IMR-90 (cell line): Measurements from ENCODE around the gene PIGP. TPM values are rescaled to one million over a fixed set of nuclear protein-coding genes. Genes with fewer than 3 reads are reported as not detected.

Experiments used
- ATAC-seq: fragments of 200-7000 bp; cut with Tn5 transposase; 2 replicates; pipeline ENCODE4 v1.9.1; 2020; ENCODE audit warnings: low read depth, mild to moderate bottlenecking, moderate library complexity
- BruUV-seq: library from RNA; stranded (reverse); fragments of 400-500 nt; replicated peaks from 2 replicates; lab custom pipeline; 2021; lab: Mats Ljungman, UMichigan
- CTCF ChIA-PET: fragments of 300-600 bp; formaldehyde crosslinking; extraction: SDS; loops from one replicate; lab custom pipeline; 2021; ENCODE audit warnings: antibody characterized with exemption; lab: Yijun Ruan, JAX
- POLR2A ChIA-PET: fragments of 300-600 bp; sonication (Branson Sonifier 250); formaldehyde crosslinking; loops from one replicate; lab custom pipeline; 2022; ENCODE audit warnings: antibody characterized with exemption; ENCODE audit not compliant: unreplicated experiment; lab: Charles Lee
- DNase-seq: peaks from one replicate; pipeline ENCODE4 v3.0.0; 2013
- H2AFZ ChIP-seq: replicated peaks from 2 replicates; pipeline ENCODE3; 2013; ENCODE audit warnings: low read length, mild to moderate bottlenecking; ENCODE audit not compliant: poor library complexity
- H2AK5ac ChIP-seq: 2 replicates; pipeline ENCODE4 v1.6.1; 2013; ENCODE audit warnings: low read depth, low read length, inconsistent platforms
- H2AK9ac ChIP-seq: replicated peaks from 2 replicates; pipeline ENCODE3; 2013; ENCODE audit warnings: mild to moderate bottlenecking, low read depth, low read length, moderate library complexity; ENCODE audit not compliant: poor library complexity
- H2BK120ac ChIP-seq: 2 replicates; pipeline ENCODE4 v1.6.1; 2013; ENCODE audit warnings: low read depth, low read length, inconsistent platforms
- H2BK15ac ChIP-seq: 3 replicates; pipeline ENCODE4 v1.6.1; 2013; ENCODE audit warnings: low read depth, low read length, inconsistent platforms
- H2BK20ac ChIP-seq: 2 replicates; pipeline ENCODE4 v1.6.1; 2013; ENCODE audit warnings: low read depth, mild to moderate bottlenecking, inconsistent platforms, low read length, moderate library complexity
- H2BK5ac ChIP-seq: 2 replicates; pipeline ENCODE4 v1.6.1; 2013; ENCODE audit warnings: mild to moderate bottlenecking, low read depth, low read length, inconsistent platforms; ENCODE audit not compliant: poor library complexity, severe bottlenecking
- H3K14ac ChIP-seq: replicated peaks from 2 replicates; pipeline ENCODE4 v1.6.1; 2013; ENCODE audit warnings: low read depth, low read length, inconsistent platforms
- H3K18ac ChIP-seq: 2 replicates; pipeline ENCODE4 v1.6.1; 2013; ENCODE audit warnings: low read depth, low read length, control low read depth
- H3K23ac ChIP-seq: 2 replicates; pipeline ENCODE4 v1.6.1; 2013; ENCODE audit warnings: low read depth, low read length, inconsistent platforms
- H3K27ac ChIP-seq: 2 replicates; pipeline ENCODE4 v1.5.1; 2013; ENCODE audit warnings: mild to moderate bottlenecking, control low read depth, low read length; ENCODE audit not compliant: insufficient read depth
- H3K27me3 ChIP-seq: 2 replicates; pipeline ENCODE4 v1.6.1; 2013; ENCODE audit warnings: low read length; ENCODE audit not compliant: control insufficient read depth, insufficient read depth
- H3K36me3 ChIP-seq: 2 replicates; pipeline ENCODE4 v1.6.1; 2013; ENCODE audit warnings: low read length, mixed read lengths; ENCODE audit not compliant: control insufficient read depth, insufficient read depth
- H3K4ac ChIP-seq: 2 replicates; pipeline ENCODE4 v1.6.1; 2013; ENCODE audit warnings: low read depth, low read length, inconsistent platforms
- H3K4me1 ChIP-seq: 2 replicates; pipeline ENCODE4 v1.6.1; 2013; ENCODE audit warnings: low read length, mixed read lengths; ENCODE audit not compliant: control insufficient read depth, insufficient read depth
- H3K4me2 ChIP-seq: 2 replicates; pipeline ENCODE4 v1.6.1; 2013; ENCODE audit warnings: low read depth, mild to moderate bottlenecking, control low read depth, low read length, moderate library complexity
- H3K4me3 ChIP-seq: 2 replicates; pipeline ENCODE4 v1.5.1; 2013; ENCODE audit warnings: low read depth, mild to moderate bottlenecking, control low read depth, low read length, moderate library complexity; ENCODE audit not compliant: insufficient read depth
- H3K56ac ChIP-seq: 2 replicates; pipeline ENCODE4 v1.6.1; 2013; ENCODE audit warnings: low read length, inconsistent platforms; ENCODE audit not compliant: insufficient read depth; ENCODE audit errors: extremely low read depth
- H3K79me1 ChIP-seq, 2 experiments: 2 replicates each; pipeline ENCODE4 v1.6.1; 2013; ENCODE audit warnings: low read length in 2 of 2, inconsistent platforms in 1 of 2, low read depth in 1 of 2
- H3K9ac ChIP-seq: 2 replicates; pipeline ENCODE4 v1.6.1; 2013; ENCODE audit warnings: low read depth, low read length, control low read depth
- H3K9me1 ChIP-seq: 2 replicates; pipeline ENCODE4 v1.6.1; 2013; ENCODE audit warnings: low read length, inconsistent platforms; ENCODE audit not compliant: insufficient read depth
- H3K9me3 ChIP-seq: 2 replicates; pipeline ENCODE4 v1.6.1; 2013; ENCODE audit warnings: low read length; ENCODE audit not compliant: control insufficient read depth, insufficient read depth
- H4K20me1 ChIP-seq: 2 replicates; pipeline ENCODE4 v1.6.1; 2013; ENCODE audit warnings: low read length, inconsistent platforms; ENCODE audit not compliant: insufficient read depth
- H4K5ac ChIP-seq: 2 replicates; pipeline ENCODE4 v1.6.1; 2013; ENCODE audit warnings: mild to moderate bottlenecking, low read depth, low read length, control low read depth
- H4K8ac ChIP-seq, 2 experiments: 2 replicates each; pipeline ENCODE4 v1.6.1; 2013; ENCODE audit warnings: low read depth in 2 of 2, low read length in 2 of 2, control low read depth in 1 of 2, inconsistent platforms in 1 of 2
- H4K91ac ChIP-seq: 2 replicates; pipeline ENCODE4 v1.6.1; 2013; ENCODE audit warnings: low read depth, low read length, inconsistent platforms; ENCODE audit not compliant: insufficient read depth
- CTCF ChIP-seq: conservative IDR thresholded peaks from 2 replicates; pipeline ENCODE4 v1.5.1; 2012; ENCODE audit warnings: mild to moderate bottlenecking, low read depth, low read length, improper control_type of control experiment
- WGBS, 2 experiments: methylation state at CpG; one replicate each; pipeline versions ENCODE4 v1.1.5 to v1.1.7; 2013; ENCODE audit warnings: missing lambda C conversion rate in 2 of 2; ENCODE audit not compliant: insufficient read length in 1 of 2; ENCODE audit errors: extremely low coverage in 2 of 2; 5-methylcytosine and 5-hydroxymethylcytosine counted together
- dilution Hi-C: fragments of 300-500 bp; cut with HindIII; formaldehyde crosslinking; loops from one replicate; pipeline ENCODE4 v1.14.3; 2018; ENCODE audit warnings: low sequenced_read_pairs; ENCODE audit not compliant: unreplicated experiment
- in situ Hi-C: fragments of 300-500 bp; cut with MboI; formaldehyde crosslinking; loops from 3 replicates; pipeline ENCODE4 v1.14.3; 2019; ENCODE audit warnings: low sequenced_read_pairs, inconsistent platforms, mixed read lengths
- intact Hi-C: fragments of 100-400 bp; cut with micrococcal nuclease; formaldehyde crosslinking; loops from 2 replicates; pipeline ENCODE4 v1.10.0; 2022
- polyA plus RNA-seq, 3 experiments: library from polyadenylated mRNA; depleted of rRNA; stranded (reverse); fragments of >200 nt; gene quantifications; 2 replicates each; pipeline ENCODE4 v1.2.3, GENCODE V29; 2012; ENCODE audit warnings: low replicate concordance in 1 of 3
- total RNA-seq: library from RNA; depleted of rRNA; stranded (reverse); fragments of >200 nt; gene quantifications from 2 replicates; pipeline ENCODE4 v1.2.3, GENCODE V29; 2012

The PIGP gene
- total and polyA plus RNA-seq, 2 of the 4 experiments (the other 2 are of a cell fraction) = 4.1 to 15.4 TPM

GRCh38 chr21:37074197-37074510, 1.3 kb upstream of the PIGP start:
- peak overlapping the region; percentile 91 for H3K27ac ChIP-seq
- intact Hi-C loops = no loop called here
- H3K79me1 ChIP-seq = peaks cover 11 to 54% of the 10 kb centered on the region in 2 experiments
- peak overlapping the region; percentile 95 for H2AFZ ChIP-seq
- H3K4ac ChIP-seq = peak overlapping the region; percentile 93
- H3K27me3 ChIP-seq = no peaks in the 10 kb centered on the region
- H3K56ac ChIP-seq = 0 out of 2 replicates have a peak overlapping the region, but pooled peaks have one; percentile 28
- no CpG with 5 or more reads among the region's 13 CpGs for WGBS, 2 experiments
- H2AK9ac ChIP-seq = peak overlapping the region; percentile 99
- H2BK15ac ChIP-seq = no peak overlapping the region
- peak overlapping the region; percentile 95 for H3K4me2 ChIP-seq
- ATAC-seq (no peak), DNase-seq (no peak)
- POLR2A ChIA-PET = no interaction called here
- H3K4me3 ChIP-seq = peak overlapping the region; percentile 92
- H3K14ac ChIP-seq = peak overlapping the region; percentile 59
- peak overlapping the region; percentile 82 for H2AK5ac ChIP-seq
- in situ Hi-C loops = no loop called here
- no TSS peak for BruUV-seq
- H2BK5ac ChIP-seq = peak overlapping the region; percentile 92
- no peak overlapping the region for H2BK20ac ChIP-seq
- CTCF ChIA-PET = no interaction called here
- H4K91ac ChIP-seq = peak overlapping the region; percentile 84; the same call in 1 of the 2 replicates
- dilution Hi-C loops = no loop called here
- no peak for TF ChIP-seq CTCF
- no peaks in the 10 kb centered on the region for H3K9me3 ChIP-seq
- peak overlapping the region in 1 of 2 experiments; percentile 76; a peak in 1 of 4 replicates for H4K8ac ChIP-seq
- peaks cover 51% of the 10 kb centered on the region for H4K20me1 ChIP-seq
- no peak overlapping the region for H3K18ac ChIP-seq
- peaks cover 13% of the 10 kb centered on the region; the same call in 1 of the 2 replicates for H3K9me1 ChIP-seq
- H3K9ac ChIP-seq = peak overlapping the region; percentile 93
- H3K4me1 ChIP-seq = peaks cover 9% of the 10 kb centered on the region
- peak overlapping the region; percentile 72 for H3K23ac ChIP-seq
- no peak overlapping the region for H2BK120ac ChIP-seq
- H3K36me3 ChIP-seq = no peaks in the 10 kb centered on the region
- peak overlapping the region; percentile 41; the same call in 1 of the 2 replicates for H4K5ac ChIP-seq
